Heart right ventricle (tissue), 16 donors: ENCODE measurements around the gene DHX34. TPM values are rescaled to one million over a fixed set of nuclear protein-coding genes. Genes with fewer than 3 reads are reported as not detected.
A peak's percentile ranks its signal among the peaks of the same experiment; 100 is the strongest.

Source experiments
- ATAC-seq, 8 donors: fragments of 200-7000 bp; cut with Tn5 transposase; one replicate each; pipeline ENCODE4 v1.9.1; 2020; ENCODE audit warnings: mild to moderate bottlenecking in 8 of 8, moderate library complexity in 8 of 8, moderate number of reproducible peaks in 1 of 8
- DNase-seq, 2 donors: peaks; one replicate each; pipeline ENCODE4 v3.0.0-alpha.2; 2020
- H3K27ac ChIP-seq, 10 donors: fragments of 200-600 bp; sonication (generic) in 2 of 10; one replicate each; pipeline versions ENCODE4 v1.5.0 to v1.8.0; 2020 to 2022; ENCODE audit warnings: mild to moderate bottlenecking in 3 of 10
- H3K27me3 ChIP-seq, 7 donors: fragments of 200-600 bp; one replicate each; pipeline ENCODE4 v1.8.0; 2021 to 2022; ENCODE audit warnings: mild to moderate bottlenecking in 2 of 7
- H3K36me3 ChIP-seq, 9 donors: fragments of 200-600 bp; sonication (generic) in 1 of 9; one replicate each; pipeline versions ENCODE4 v1.5.0 to v1.8.0; 2020 to 2022; ENCODE audit warnings: mild to moderate bottlenecking in 2 of 9
- H3K4me1 ChIP-seq, 9 donors: fragments of 200-600 bp; sonication (generic) in 1 of 9; one replicate each; pipeline versions ENCODE4 v1.5.0 to v1.8.0; 2020 to 2022; ENCODE audit warnings: mild to moderate bottlenecking in 4 of 9
- H3K4me3 ChIP-seq, 10 donors: fragments of 200-600 bp; sonication (generic) in 2 of 10; one replicate each; pipeline versions ENCODE4 v1.5.0 to v1.8.0; 2020 to 2022; ENCODE audit warnings: mild to moderate bottlenecking in 7 of 10, moderate library complexity in 2 of 10
- H3K9me3 ChIP-seq, 11 donors: fragments of 200-600 bp in 10 of 11; sonication (generic) in 2 of 11; one replicate each; pipeline versions ENCODE4 v1.5.0 to v1.8.0; 2013 to 2022; ENCODE audit warnings: mild to moderate bottlenecking in 2 of 11, control low read depth in 1 of 11, moderate library complexity in 1 of 11
- CTCF ChIP-seq, 9 donors: fragments of 200-600 bp; sonication (generic) in 2 of 9; IDR thresholded peaks; one replicate each; pipeline versions ENCODE4 v1.5.0 to v1.8.0; 2021 to 2022; ENCODE audit warnings: antibody characterized with exemption in 9 of 9, mild to moderate bottlenecking in 5 of 9, moderate library complexity in 1 of 9
- WGBS, 2 donors: extraction: QIAGEN DNeasy Blood & Tissue Kit; methylation state at CpG; one replicate each; pipeline ENCODE4 v1.1.7; 2013; ENCODE audit warnings: inconsistent platforms in 1 of 2; 5-methylcytosine and 5-hydroxymethylcytosine counted together
- intact Hi-C, 10 donors: fragments of 100-400 bp; cut with DNase I; formaldehyde crosslinking; loops; one replicate each; pipeline versions ENCODE4 v1.11.1 to v1.14.2; 2022
- polyA plus RNA-seq, 2 donors: library from polyadenylated mRNA; stranded (reverse); fragments of 200-250 nt; gene quantifications; one replicate each; pipeline ENCODE4 v1.2.3, GENCODE V29; 2013
- total RNA-seq, 10 donors: library from RNA; stranded (reverse); fragmentation: NEBNext Ultra II Directional in 3 of 10; extraction: Animal tissue kit (Norgen Biotek cat#: 25700) in 3 of 10; gene quantifications; one replicate each; pipeline versions ENCODE4 v1.2.1 to v1.2.4, GENCODE V29; 2021 to 2023
- donor health status: Arrhythmogenic right ventricular cardiomyopathy.
- donor health status: ischemic (EF 13 %, LVEDD 7.1; RV severe dilation, severe dysfunction).
- donor health status: healthy with polysubstance abuse.
- donor health status: DM: no; HTN: yes; CAD: no.
- donor health status: DM: no; HTN: no; CAD: no.
- donor health status: ischemic (EF 25% LVEDD 6.9; RV normal size, moderate dysfunction).
- donor health status: ischemic (EF 25% LVEDD 5.7; RV mildly dilated, moderate dysfunction).
- donor health status: healthy.
- donor health status: DM: yes; HTN: yes; CAD: no.
- donor health status: Ischemic cardiomyopathy.
- donor health status: ischemic (EF 35%, LVEDD 5.7; RV mildly dilated, moderate dysfunction).
- donor health status: nonischemic (EF 11% LVEDD 7.7; RV severe dilation, severe dysfunction).
- donor health status: DM: yes; HTN: yes; CAD: no.
- donor health status: PGD.
- donor health status: ischemic (EF 29% LVEDD 5.4; RV normal size, mild dysfunction).
- donor health status: nonischemic (EF 23%, LVEDD 6.1; RV moderate dilation, normal function).

The DHX34 gene
- total and polyA plus RNA-seq, 12 donors = 4.4 to 11.7 (median 5.9) TPM

- intact Hi-C loops = no loop called here
- H3K36me3 ChIP-seq = peaks cover 3 to 64% (median 54%) of the 10 kb centered on the region in 9 donors
- 70 to 74% methylated on average over 24 of the region's 24 CpGs for WGBS, 2 donors
- H3K27me3 ChIP-seq = no peaks in the 10 kb centered on the region
- H3K4me3 ChIP-seq = no peak overlapping the region
- H3K4me1 ChIP-seq = peaks cover 0 to 31% (median 17%) of the 10 kb centered on the region in 9 donors
- peak in 2 of 8 donors; percentile 9 to 20 for ATAC-seq
- no peak overlapping the region for H3K27ac ChIP-seq
- peaks cover 0 to 7% (median 0%) of the 10 kb centered on the region in 11 donors for H3K9me3 ChIP-seq
- peak in 1 of 9 donors; percentile 14 for TF ChIP-seq CTCF (IDR thresholded peaks at IDR 0.05)
- DNase-seq = peak; percentile 41 to 58
These were observed 4.2 kb downstream of the DHX34 start for GRCh38 chr19:47353307-47353712.

- DNase-seq (no peak), ATAC-seq (no peak)
- 96 to 97% methylated on average over 6 of the region's 6 CpGs for WGBS, 2 donors
- Histone ChIP-seq H3K4me3 (no peak overlapping the region), H3K9me3 (peaks cover 0 to 7% (median 0%) of the 10 kb centered on the region in 11 donors), H3K27ac (no peak overlapping the region), H3K4me1 (peaks cover 0 to 7% (median 0%) of the 10 kb centered on the region in 9 donors), H3K27me3 (no peaks in the 10 kb centered on the region), H3K36me3 (peaks cover 3 to 100% (median 81%) of the 10 kb centered on the region in 9 donors)
- TF ChIP-seq CTCF (IDR thresholded peaks at IDR 0.05) = no peak
- intact Hi-C loops = loop anchor here in 1 of 10 donors (5.0 kb wide), 1 partner anchor 1020 kb away; no protein-coding TSS in a partner anchor
These were observed 7.8 kb downstream of the DHX34 start for GRCh38 chr19:47356900-47357299.

GRCh38 chr19:47357788-47358680 lies 8.9 kb downstream of the DHX34 start:
- Histone ChIP-seq H3K27me3 (no peaks in the 10 kb centered on the region), H3K4me3 (no peak overlapping the region), H3K36me3 (peaks cover 6 to 100% (median 88%) of the 10 kb centered on the region in 9 donors), H3K9me3 (peaks cover 0 to 7% (median 0%) of the 10 kb centered on the region in 11 donors), H3K27ac (no peak overlapping the region), H3K4me1 (peaks cover 0 to 7% (median 0%) of the 10 kb centered on the region in 9 donors)
- no peak for TF ChIP-seq CTCF (IDR thresholded peaks at IDR 0.05)
- WGBS, 2 donors = 95 to 96% methylated on average over 28 of the region's 28 CpGs
- ATAC-seq (peak in 1 of 8 donors; percentile 11), DNase-seq (no peak)
- intact Hi-C loops = loop anchor here in 1 of 10 donors (5.0 kb wide), 1 partner anchor 1021 kb away; no protein-coding TSS in a partner anchor

GRCh38 chr19:47358936-47359335 lies 9.8 kb downstream of the DHX34 start:
- TF ChIP-seq CTCF (IDR thresholded peaks at IDR 0.05) = no peak
- Histone ChIP-seq H3K27ac (no peak overlapping the region), H3K36me3 (peaks cover 6 to 100% (median 87%) of the 10 kb centered on the region in 9 donors), H3K9me3 (peaks cover 0 to 7% (median 0%) of the 10 kb centered on the region in 11 donors), H3K27me3 (no peaks in the 10 kb centered on the region), H3K4me1 (peaks cover 0 to 9% (median 0%) of the 10 kb centered on the region in 9 donors), H3K4me3 (no peak overlapping the region)
- no peak for ATAC-seq
- 82 to 85% methylated on average over 6 of the region's 6 CpGs for WGBS, 2 donors
- no peak for DNase-seq
- intact Hi-C loops = loop anchor here in 1 of 10 donors (5.0 kb wide), 1 partner anchor 1022 kb away; no protein-coding TSS in a partner anchor
